ENCODE results near the gene NEDD8.

NEDD8 gene

GRCh38 chr14:24272467-24272866, 40.3 kb upstream of the NEDD8 start:
- TF ChIP-seq USF1 (IDR thresholded peaks at IDR 0.05) (no peak), EGR1 (IDR thresholded peaks at IDR 0.05) (no peak), RAD21 (IDR thresholded peaks at IDR 0.05; ENCODE audit: low read depth) (no peak), CEBPB (IDR thresholded peaks at IDR 0.05) (no peak), YY1 (IDR thresholded peaks at IDR 0.05; ENCODE audit: low read depth) (no peak), CREB1 (IDR thresholded peaks at IDR 0.05; ENCODE audit: low read depth) (no peak), REST (IDR thresholded peaks at IDR 0.05; ENCODE audit: low read depth) (no peak), TAF1 (IDR thresholded peaks at IDR 0.05; ENCODE audit: low read depth) (no peak), ZBTB7A (IDR thresholded peaks at IDR 0.05; ENCODE audit: low read depth) (no peak), TEAD4 (IDR thresholded peaks at IDR 0.05) (no peak), FOXM1 (IDR thresholded peaks at IDR 0.05; ENCODE audit: borderline replicate concordance, low read depth) (no peak), NFIC (IDR thresholded peaks at IDR 0.05) (no peak)

GRCh38 chr14:24271834-24272263, 39.7 kb upstream of the NEDD8 start:
- TF ChIP-seq YY1 (IDR thresholded peaks at IDR 0.05; ENCODE audit: low read depth) (no peak), MAX (IDR thresholded peaks at IDR 0.05) (no peak), USF1 (IDR thresholded peaks at IDR 0.05) (no peak), TAF1 (IDR thresholded peaks at IDR 0.05; ENCODE audit: low read depth) (no peak), EP300 (IDR thresholded peaks at IDR 0.05; ENCODE audit: borderline replicate concordance) (no peak), TEAD4 (IDR thresholded peaks at IDR 0.05) (no peak), TCF12 (IDR thresholded peaks at IDR 0.05; ENCODE audit: low read depth) (no peak), NFIC (IDR thresholded peaks at IDR 0.05) (no peak), ZBTB7A (IDR thresholded peaks at IDR 0.05; ENCODE audit: low read depth) (no peak), EGR1 (IDR thresholded peaks at IDR 0.05) (no peak), CREB1 (IDR thresholded peaks at IDR 0.05; ENCODE audit: low read depth) (no peak), REST (IDR thresholded peaks at IDR 0.05; ENCODE audit: low read depth) (no peak), RAD21 (IDR thresholded peaks at IDR 0.05; ENCODE audit: low read depth) (no peak)

- TF ChIP-seq USF1 (IDR thresholded peaks at IDR 0.05) (peak; percentile 48; the same call in 1 of the 2 replicates), TCF12 (IDR thresholded peaks at IDR 0.05; ENCODE audit: low read depth) (peak; percentile 73; the same call in 1 of the 2 replicates), CEBPB (IDR thresholded peaks at IDR 0.05) (no peak), TEAD4 (IDR thresholded peaks at IDR 0.05) (no peak), MAX (IDR thresholded peaks at IDR 0.05) (peak; percentile 98), FOXM1 (IDR thresholded peaks at IDR 0.05; ENCODE audit: borderline replicate concordance, low read depth) (no peak), ZBTB7A (IDR thresholded peaks at IDR 0.05; ENCODE audit: low read depth) (peak; percentile 56; the same call in 1 of the 2 replicates), RAD21 (IDR thresholded peaks at IDR 0.05; ENCODE audit: low read depth) (peak; percentile 19; the same call in 1 of the 2 replicates), NFIC (IDR thresholded peaks at IDR 0.05) (no peak; the same call in 1 of the 2 replicates), CREB1 (IDR thresholded peaks at IDR 0.05; ENCODE audit: low read depth) (no peak), EP300 (IDR thresholded peaks at IDR 0.05; ENCODE audit: borderline replicate concordance) (no peak), TAF1 (IDR thresholded peaks at IDR 0.05; ENCODE audit: low read depth) (peak; percentile 71), REST (IDR thresholded peaks at IDR 0.05; ENCODE audit: low read depth) (no peak), EGR1 (IDR thresholded peaks at IDR 0.05) (peak; percentile 38; the same call in 1 of the 2 replicates), YY1 (IDR thresholded peaks at IDR 0.05; ENCODE audit: low read depth) (peak; percentile 44; the same call in 1 of the 2 replicates)
Observed at GRCh38 chr14:24271134-24271833, 39.1 kb upstream of the NEDD8 start, which contains the start of gene RABGGTA. TSS of gene RABGGTA (minus strand) at chr14:24271597. CDS start at chr14:24271115, 482 bp downstream.

Measured in Ishikawa (cell line).